Left kidney (tissue), 8 donors: Measurements from ENCODE around the gene NXPE4. TPM values are rescaled to one million over a fixed set of nuclear protein-coding genes. Genes with fewer than 3 reads are reported as not detected.
"Not testable (repeated sequence)": the region's sequence is repeated elsewhere in the genome, so short reads cannot be mapped to it uniquely, and the experiment has no call there.

Experiments
- DNase-seq: peaks from one replicate; pipeline ENCODE4 v3.0.0-alpha.2; 2013
- long read RNA-seq, 8 donors: transcript quantifications; one replicate each; lab custom pipeline, GENCODE V29; 2026
- polyA plus RNA-seq: library from polyadenylated mRNA; unstranded; fragments of 120-200 nt; gene quantifications from one replicate; pipeline ENCODE4 v1.2.1, GENCODE V29; 2013; ENCODE audit not compliant: insufficient read length

The NXPE4 gene
- polyA plus RNA-seq = not detected
- long read RNA-seq, donor 1 = 0 reads
- long read RNA-seq, donor 2 = 0 reads
- long read RNA-seq, donor 3 = 0 reads
- long read RNA-seq, donor 4 = 0 reads
- long read RNA-seq, donor 5 = 0 reads
- long read RNA-seq, donor 6 = 0 reads
- long read RNA-seq, donor 7 = 0 reads
- long read RNA-seq, donor 8 = 0 reads

DNA sequence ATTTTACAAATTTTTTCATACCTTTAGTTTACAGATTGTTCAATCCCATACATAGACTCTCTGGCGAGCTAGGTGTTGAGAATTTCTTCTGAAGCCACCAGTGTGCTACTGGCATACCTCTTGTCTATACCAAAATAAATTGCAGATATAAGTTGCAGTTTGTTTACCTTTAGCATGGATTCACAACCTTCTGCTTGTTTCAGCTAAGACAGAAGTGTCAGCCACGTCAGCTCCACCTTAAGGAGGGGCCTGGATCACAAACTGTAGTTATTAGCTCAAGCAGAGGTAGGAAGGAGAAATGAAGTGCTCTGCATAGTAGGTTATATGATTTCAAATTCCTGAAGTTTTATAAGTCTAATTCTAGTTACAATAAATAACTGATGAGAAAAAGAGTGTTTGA is at the start of gene NXPE4:
NXPE4 (minus strand) TSS at position 216 of the 400 bp plus-strand sequence. CDS start 1,027 bp downstream, outside the sequence.
- DNase-seq = no peak

DNA sequence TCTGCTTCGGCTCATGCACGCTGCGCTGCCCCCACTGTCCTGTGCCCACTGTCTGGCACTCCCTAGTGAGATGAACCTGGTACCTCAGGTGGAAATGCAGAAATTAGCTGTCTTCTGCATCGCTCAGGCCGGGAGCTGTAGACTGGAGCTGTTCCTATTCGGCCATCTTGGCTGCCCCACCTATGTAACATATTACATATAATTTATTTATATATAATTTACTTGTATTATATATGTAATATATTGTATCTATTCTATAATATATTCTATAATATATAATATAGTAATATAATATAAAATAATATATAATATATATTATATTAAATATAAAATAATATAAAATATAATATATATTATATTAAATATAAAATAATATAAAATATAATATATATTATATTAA is 43.9 kb upstream of the NXPE4 start:
- DNase-seq = not testable (repeated sequence)

DNA sequence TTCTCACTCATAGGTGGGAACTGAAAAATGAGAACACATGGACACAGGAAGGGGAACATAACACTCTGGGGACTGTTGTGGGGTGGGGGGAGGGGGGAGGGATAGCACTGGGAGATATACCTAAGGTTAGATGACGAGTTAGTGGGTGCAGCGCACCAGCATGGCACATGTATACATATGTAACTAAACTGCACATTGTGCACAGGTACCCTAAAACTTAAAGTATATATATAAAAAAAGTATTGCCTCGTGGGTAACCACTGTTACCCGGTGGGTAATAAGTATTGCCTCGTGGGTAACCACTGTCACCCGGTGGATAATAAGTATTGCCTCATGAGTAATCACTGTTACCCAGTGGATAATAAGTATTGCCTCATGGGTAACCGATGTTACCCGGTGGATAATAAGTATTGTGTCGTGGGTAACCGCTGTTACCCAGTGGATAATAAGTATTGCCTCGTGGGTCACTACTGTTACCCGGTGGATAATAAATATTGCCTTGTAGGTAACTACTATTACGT is 35.9 kb upstream of the NXPE4 start:
- DNase-seq = not testable (repeated sequence)

DNA sequence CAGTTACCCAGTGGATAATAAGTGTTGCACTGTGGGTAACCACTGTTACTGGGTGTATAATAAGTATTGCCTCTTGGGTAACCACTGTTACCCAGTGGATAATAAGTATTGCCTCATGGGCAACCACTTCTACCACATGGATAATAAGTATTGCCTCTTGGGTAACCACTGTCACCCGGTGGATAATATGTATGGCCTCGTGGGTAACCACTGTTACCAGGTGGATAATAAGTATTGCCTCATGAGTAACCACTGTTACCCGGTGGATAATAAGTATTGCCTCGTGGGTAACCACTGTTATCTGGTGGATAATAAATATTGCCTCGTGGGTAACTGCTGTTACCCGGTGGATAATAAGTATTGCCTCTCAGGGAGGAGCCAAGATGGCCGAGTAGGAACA is 29.7 kb upstream of the NXPE4 start:
- DNase-seq = no peak

DNA sequence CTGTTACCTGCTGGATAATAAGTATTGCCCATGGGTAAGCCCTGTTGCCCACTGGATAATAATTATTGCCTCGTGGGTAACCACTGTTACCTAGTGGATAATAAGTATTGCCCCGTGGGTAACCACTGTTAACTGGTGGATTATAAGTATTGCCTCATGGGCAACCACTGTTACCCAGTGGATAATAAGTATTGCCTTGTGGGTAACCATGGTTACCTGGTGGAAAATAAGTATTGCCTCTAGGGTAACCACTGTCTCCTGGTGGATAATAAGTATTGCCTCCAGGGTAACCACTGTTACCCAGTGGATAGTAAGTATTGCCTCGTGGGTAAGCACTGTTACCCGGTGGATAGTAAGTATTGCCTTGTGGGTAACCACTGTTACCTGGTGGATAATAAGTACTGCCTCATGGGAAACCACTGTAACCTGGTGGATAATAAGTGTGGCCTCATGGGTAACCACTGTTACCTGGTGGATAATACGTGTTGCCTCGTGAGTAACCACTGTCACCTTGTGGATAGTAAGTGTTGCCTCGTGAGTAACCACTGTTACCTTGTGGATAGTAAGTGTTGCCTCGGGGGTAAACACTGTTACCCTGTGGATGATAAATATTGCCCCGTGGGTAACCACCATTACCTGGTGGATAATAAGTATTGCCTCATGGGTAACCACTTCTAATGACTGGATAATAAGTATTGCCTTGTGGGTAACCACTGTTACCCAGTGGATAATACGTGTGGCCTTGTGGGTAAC is 29.0 kb upstream of the NXPE4 start:
- no peak for DNase-seq

DNA sequence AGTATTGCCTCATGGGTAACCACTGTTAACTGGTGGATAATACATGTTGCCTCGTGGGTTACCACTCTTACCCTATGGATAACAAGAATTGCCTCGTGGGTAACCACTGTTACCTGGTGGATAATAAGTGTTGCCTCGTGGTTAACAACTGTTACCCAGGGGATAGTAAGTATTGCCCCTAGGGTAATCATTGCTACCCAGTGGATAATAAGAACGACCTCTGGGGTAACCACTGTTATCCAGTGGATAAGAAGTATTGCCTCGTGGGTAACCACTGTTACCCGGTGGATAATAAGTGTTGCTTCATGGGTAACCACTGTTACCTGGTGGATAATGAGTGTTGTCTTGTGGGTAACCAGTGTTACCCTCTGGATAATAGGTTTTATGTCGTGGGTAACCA is 28.1 kb upstream of the NXPE4 start:
- DNase-seq = no peak

DNA sequence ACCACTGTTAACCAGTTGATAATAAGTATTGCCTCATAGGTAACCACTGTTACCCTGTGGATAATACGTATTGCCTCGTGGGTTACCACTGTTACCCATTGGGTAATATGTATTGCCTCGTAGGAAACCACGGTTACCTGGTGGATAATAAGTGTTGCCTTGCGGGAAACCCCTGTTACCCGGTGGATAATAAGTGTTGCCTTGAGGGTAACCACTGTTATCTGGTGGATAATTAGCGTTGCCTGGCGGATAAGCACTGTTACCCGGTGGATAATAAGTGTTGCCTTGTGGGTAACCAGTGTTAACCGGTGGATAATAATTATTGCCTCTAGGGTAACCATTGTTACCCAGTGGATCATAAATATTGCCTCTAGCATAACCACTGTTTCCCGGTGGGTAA is 27.3 kb upstream of the NXPE4 start:
- no peak for DNase-seq

DNA sequence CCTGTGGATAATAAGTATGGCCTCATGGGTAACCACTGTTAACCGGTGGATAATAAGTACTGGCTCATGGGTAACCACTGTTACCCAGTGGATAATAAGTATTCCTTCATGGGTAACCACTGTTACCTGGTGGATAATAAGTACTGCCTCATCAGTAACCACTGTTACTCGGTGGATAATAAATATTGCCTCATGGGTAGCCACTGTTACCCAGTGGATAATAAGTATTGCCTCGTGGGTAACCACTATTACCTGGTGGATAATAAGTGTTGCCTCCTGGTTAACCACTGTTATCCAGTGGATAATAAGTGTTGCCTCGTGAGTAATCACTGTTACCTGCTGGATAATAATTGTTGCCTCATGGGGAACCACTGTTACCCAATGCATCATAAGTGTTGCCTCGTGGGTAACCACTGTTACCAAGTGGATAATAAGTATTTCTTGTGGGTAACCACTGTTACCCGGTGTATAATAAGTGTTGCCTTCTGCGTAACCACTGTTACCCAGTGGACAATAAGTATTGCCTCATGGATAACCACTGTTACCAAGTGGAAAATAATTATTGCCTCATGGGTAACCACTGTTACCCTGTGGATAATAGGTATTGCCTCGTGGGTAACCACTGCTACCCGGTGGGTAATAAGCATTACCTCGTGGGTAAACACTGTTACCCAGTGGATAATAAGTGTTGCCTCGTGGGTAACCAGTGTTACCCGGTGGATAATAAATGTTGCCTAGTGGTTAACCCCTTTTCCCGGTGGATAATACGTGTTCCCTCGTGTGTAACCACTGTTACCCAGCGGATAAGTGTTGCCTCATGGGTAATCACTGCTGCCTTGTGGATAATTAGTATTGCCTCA is 26.6 kb upstream of the NXPE4 start:
- DNase-seq = no peak

DNA sequence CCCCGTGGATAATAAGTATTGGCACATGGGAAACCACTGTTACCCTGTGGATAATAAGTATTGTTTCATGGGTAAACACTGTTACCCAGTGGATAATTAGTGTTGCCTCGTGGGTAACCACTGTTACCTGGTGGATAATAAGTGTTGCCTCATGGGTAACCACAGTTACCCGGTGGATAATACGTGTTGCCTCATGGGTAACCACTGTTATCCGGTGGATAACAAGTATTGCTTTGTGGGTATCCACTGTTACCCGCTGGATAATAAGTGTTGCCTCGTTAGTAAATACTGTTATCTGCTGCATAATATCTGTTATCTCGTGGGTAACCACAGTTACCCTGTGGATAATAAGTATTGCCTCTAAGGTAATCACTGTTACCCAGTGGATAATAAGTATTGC is 25.5 kb upstream of the NXPE4 start:
- no peak for DNase-seq

DNA sequence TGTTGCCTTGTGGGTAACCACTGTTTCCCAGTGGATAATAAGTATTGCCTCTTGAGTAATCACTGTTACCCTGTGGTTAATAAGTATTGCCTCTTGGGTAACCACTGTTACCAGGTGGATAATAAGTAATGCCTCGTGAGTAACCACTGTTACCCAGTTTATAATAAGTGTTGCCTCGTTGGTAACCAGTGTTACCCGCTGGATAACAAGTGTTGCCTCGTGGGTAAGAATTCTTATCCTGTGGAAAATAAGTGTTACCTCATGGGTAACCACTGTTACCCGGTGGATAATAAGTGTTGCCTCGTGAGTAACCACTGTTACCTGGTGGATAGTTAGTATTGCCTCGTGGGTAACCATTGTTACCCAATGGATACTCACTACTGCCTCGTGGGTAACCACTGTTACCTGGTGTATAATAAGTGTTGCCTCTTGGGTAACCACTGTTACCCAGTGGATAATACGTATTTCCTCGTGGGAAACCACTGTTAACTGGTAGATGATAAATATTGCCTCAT is 24.1 kb upstream of the NXPE4 start:
- DNase-seq = no peak

DNA sequence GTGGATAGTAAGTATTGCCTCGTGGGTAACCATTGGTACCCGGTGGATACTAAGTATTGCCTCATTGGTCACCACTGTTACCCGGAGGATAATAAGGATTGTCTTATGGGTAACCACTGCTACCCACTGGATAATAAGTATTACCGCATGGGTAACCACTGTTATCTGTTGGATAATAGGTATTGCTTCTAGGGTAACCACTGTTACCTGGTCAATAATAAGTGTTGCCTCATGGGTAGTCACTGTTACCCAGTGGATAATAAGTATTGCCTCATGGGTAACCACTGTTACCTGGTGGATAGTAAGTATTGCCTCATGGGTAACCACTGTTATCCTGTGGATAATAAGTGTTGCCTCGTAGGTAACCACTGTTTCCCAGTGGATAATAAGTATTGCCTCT is 22.6 kb upstream of the NXPE4 start:
- DNase-seq = no peak

DNA sequence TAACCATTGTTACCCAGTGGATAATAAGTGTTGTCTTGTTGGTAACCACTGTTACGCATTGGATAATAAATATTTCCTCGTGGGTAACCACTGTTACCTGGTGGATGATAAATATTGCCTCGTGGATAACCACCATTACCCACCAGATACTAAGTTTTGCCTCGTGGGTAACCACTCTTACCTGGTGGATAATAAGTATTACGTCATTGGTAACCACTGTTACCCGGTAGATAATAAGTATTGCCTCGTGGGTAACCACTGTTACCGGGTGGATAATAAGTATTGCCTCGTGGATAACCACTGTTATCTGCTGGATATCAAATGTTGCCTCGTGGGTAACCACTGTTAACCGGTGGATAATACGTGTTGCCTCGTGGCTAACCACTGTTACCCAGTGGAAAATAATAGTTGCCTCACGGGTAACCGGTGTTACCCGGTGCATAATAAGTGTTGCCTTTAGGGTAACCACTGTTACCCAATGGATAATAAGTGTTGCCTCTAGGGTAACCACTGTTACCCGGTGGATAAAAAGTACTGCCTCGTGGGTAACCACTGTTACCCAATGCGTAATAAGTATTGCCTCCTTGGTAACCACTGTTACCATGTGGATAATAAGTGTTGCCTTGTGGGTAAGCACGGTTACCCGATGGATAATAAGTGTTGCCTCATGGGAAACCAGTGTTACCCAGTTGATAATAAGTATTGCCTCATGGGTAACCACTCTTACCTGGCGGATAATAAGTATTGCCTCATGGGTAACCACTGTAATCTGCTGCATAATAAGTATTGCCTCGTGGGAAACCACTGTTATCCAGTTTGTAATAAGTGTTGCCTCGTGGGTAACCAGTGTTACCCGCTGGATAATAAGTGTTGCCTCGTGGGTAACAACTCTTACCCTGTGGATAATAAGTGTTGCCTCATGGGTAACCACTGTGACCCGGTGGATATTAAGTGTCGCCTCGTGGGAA is 21.9 kb upstream of the NXPE4 start:
- DNase-seq = no peak

DNA sequence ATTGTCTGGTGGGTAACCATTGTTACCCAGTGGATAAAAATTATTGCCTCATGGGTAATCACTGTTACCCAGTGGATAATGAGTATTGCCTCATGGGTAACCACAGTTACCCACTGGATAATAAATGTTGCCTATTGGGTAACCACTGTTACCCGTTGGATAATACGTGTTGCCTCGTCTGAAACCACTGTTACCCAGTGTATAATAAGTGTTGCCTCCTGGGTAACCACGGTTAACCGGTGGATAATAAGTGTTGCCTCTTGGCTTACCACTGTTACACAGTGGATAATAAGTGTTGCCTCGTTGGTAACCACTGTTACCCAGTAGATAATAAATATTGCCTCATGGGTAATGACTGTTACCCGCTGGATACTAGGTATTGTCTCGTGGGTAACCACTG is 20.9 kb upstream of the NXPE4 start:
- DNase-seq = no peak

DNA sequence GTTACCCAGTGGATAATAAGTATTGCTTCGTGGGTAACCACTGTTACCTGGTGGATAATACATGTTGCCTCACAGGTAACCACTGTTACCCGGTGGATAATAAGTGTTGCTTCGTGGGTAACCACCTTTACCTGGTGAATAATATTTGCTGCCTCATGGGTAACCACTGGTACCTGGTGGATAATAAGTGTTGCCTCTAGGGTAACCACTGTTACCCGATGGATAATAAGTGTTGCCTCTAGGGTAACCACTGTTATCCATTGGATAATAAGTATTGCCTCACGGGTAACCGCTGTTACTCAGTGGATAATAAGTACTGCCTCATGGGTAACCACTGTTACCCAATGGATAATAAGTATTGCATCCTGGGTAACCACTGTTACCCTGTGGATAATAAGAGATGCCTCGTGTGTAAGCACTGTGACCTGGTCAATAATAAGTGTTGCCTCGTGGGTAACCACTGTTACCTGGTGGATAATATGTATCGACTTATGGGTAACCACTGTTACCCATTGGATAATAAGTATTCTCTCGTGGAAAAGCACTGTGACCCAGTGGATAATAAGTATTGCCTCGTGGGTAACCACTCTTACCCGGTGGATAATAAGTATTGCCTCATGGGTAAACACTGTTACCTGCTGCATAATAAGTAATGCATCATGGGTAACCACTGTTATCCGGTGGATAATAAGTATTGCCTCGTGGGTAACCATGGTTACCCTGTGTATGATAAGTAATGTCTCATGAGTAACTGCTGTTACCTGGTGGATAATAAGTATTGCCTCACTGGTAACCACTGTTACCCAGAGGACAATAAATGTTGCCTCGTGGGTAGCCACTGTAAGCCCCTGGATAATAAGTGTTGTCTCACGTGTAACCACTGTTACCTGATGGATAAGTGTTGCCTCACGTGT is 20.1 kb upstream of the NXPE4 start:
- DNase-seq = no peak

DNA sequence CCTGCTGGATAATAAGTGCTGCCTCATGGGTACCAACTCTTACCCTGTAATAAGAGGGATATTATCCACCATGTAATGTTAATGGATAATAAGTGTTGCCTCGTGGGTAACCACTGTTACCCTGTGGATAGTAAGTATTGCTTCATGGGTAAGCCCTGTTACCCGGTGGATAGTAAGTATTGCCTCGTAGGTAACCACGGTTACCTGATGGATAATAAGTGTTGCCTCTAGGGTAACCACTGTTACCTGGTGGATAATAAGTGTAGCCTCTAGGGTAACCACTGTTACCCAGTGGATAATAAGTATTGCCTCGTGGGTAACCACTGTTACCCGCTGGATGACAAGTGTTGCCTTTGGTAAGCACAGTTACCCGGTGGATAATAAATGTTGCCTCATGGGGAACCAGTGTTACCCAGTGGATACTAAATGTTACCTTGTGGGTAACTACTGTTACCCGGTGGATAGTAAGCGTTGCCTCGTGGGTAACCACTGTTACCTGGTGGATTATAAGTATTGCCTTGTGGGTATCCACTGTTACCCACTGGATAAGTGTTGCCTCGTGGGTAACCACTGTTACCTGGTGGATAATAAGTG is 18.6 kb upstream of the NXPE4 start:
- DNase-seq = no peak

DNA sequence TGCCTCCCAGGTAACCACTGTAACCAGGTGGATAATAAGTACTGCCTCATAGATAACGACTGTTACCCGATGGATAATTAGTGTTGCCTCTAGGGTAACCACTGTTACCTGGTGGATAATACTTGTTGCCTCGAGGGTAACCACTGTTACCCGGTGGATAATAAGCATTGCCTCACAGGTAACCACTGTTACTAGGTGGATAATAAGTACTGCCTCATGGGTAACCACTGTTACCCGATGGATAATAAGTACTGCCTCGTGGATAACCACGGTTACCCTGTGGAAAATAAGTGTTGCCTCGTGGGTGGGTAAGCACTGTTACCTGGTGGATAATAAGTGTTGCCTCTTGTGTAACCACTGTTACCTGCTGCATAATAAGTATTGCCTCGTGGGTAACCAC is 17.5 kb upstream of the NXPE4 start:
- not testable (repeated sequence) for DNase-seq

DNA sequence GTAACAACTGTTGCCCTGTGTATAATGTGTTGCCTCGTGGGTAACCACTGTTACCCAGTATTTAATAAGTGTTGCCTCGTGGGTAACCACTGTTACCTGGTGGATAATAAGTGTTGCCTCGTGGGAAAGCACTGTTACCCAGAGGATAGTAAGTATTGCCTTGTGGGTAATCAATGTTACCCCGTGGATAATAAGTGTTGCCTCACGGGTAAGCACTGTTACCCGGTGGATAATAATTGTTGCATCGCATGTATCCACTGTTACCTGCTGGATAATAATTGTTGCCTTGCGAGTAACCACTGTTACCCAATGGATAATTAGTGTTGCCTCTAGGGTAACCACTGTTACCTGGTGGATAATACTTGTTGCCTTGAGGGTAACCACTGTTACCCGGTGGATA is 17.1 kb upstream of the NXPE4 start:
- no peak for DNase-seq

DNA sequence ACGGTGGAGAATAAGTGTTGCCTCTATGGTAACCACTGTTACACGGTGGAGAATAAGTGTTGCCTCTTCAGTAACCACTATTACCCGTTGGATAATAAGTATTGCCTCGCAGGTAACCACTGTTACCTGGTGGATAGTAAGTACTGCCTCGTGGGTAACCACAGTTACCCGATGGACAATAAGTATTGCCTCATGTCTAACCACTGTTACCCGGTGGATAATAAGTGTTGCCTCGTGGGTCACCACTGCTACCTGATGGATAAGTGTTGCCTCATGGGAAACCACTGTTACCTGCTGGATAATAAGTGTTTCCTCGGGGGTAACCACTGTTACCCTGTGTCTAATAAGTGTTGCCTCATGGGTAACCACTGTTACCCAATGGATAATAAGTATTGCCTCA is 16.6 kb upstream of the NXPE4 start:
- not testable (repeated sequence) for DNase-seq

DNA sequence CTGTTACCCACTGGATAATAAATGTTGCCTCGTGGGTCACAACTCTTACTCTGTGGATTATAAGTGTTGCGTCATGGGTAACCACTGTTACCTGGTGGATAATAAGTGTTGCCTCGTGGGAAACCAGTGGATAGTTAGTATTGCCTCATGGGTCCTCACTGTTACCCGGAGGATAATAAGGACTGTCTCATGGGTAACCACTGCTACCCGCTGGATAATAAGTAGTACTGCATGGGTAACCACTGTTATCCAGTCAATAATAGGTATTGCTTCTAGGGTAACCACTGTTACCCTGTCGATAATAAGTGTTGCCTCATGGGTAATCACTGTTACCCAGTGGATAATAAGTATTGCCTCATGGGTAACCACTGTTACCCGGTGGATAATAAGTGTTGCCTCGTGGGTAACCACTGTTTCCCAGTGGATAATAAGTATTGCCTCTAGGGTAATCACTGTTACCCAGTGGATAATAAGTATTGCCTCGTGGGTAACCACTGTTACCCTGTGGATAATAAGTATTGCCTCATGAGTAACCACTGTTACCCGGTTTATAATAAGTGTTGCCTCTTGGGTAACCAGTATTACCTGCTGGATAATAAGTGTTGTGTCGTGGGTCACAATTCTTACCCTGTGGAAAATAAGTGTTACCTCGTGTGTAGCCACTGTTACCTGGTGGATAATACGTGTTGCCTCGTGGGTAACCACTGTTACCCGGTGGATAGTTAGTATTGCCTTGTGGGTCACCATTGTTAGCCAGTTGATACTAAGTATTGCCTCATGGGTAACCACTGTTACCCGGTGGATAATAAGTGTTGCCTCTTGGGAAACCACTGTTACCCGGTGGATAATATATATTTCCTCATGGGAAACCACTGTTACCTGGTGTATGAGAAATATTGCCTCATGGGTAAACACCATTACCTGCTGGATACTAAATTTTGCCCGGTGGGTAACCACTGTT is 15.7 kb upstream of the NXPE4 start:
- DNase-seq = no peak
